Osteoblast (primary cell): ENCODE results near the gene GOLIM4. TPM values are rescaled to one million over a fixed set of nuclear protein-coding genes. Genes with fewer than 3 reads are reported as not detected.

ENCODE experiments used
- DNase-seq: peaks from one replicate; pipeline ENCODE4 v3.0.0; 2011; ENCODE audit warnings: low spot score, mixed read lengths; ENCODE audit not compliant: insufficient read length; ENCODE audit errors: missing footprints
- H2AFZ ChIP-seq: 2 replicates; pipeline ENCODE4 v1.6.0; 2011; ENCODE audit warnings: mild to moderate bottlenecking, low read length
- H3K27ac ChIP-seq: 2 replicates; pipeline ENCODE4 v1.5.1; 2011; ENCODE audit warnings: mild to moderate bottlenecking, low read depth, low read length, moderate library complexity
- H3K27me3 ChIP-seq: 2 replicates; pipeline ENCODE4 v1.6.0; 2012; ENCODE audit warnings: mild to moderate bottlenecking, control low read depth, inconsistent platforms, low read length, moderate library complexity; ENCODE audit not compliant: insufficient read depth
- H3K36me3 ChIP-seq: 2 replicates; pipeline ENCODE4 v1.5.1; 2011; ENCODE audit warnings: mild to moderate bottlenecking, low read length, control low read depth, moderate library complexity; ENCODE audit not compliant: insufficient read depth
- H3K4me1 ChIP-seq: 2 replicates; pipeline ENCODE4 v1.5.1; 2011; ENCODE audit warnings: mild to moderate bottlenecking, low read length, control low read depth, moderate library complexity; ENCODE audit not compliant: insufficient read depth
- H3K4me2 ChIP-seq: 2 replicates; pipeline ENCODE4 v1.6.0; 2011; ENCODE audit warnings: mild to moderate bottlenecking, low read length; ENCODE audit not compliant: insufficient read depth
- H3K4me3 ChIP-seq: fragments of 200-600 bp; sonication (generic); 3 replicates; pipeline ENCODE4 v1.5.1; 2012; ENCODE audit warnings: mild to moderate bottlenecking, low read length, inconsistent platforms; ENCODE audit not compliant: insufficient read depth
- H3K79me2 ChIP-seq: 2 replicates; pipeline ENCODE4 v1.6.0; 2012; ENCODE audit warnings: mild to moderate bottlenecking, low read length, control low read depth, inconsistent platforms; ENCODE audit not compliant: insufficient read depth
- H3K9me3 ChIP-seq: 2 replicates; pipeline ENCODE4 v1.5.1; 2011; ENCODE audit warnings: low read depth, low read length, control low read depth
- H4K20me1 ChIP-seq: 2 replicates; pipeline ENCODE4 v1.6.0; 2012; ENCODE audit warnings: mild to moderate bottlenecking, low read length, control low read depth; ENCODE audit not compliant: insufficient read depth
- total RNA-seq: library from RNA; depleted of rRNA; stranded (reverse); fragments of >200 nt; gene quantifications from 2 replicates; pipeline ENCODE4 v1.2.3, GENCODE V29; 2012
- TF ChIP-seq, protein P1 (sequence below): IDR thresholded peaks from 2 replicates; pipeline ENCODE4 v1.5.1; 2011; ENCODE audit warnings: mild to moderate bottlenecking, low read depth, low read length, moderate library complexity; ENCODE audit errors: extremely low read depth

GOLIM4 gene
- total RNA-seq, 1 donor: 44.5 TPM

DNA sequence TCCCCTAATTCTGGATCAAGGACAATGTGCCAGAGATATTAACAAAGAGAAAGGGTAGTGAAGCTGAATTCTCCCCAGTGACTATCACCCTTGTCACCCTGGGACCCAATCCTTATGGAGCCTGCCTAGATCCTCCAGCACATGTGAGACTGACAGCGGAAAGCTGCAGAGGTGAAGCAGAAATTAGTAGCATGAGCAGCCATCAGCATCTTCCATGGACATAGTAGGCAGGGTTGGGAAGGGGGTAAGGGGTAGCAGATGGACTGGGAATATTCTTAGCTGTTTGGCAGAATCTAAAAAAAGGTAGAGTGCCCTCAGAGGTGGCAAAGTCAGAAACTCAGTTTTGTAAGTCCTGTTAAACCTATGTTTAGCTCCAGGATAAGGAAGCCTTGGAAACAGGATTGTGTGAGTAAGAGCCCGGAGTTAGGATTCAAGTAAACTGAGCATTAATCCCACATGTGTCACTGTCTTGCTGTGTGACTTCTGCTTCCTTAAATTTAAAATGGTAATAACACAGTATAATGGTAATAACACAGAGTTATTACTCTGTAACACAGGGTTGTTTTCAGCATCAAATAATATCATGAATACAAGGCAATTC, 14.5 kb downstream of the GOLIM4 start:
- Histone ChIP-seq H3K27ac (peak overlapping the region; percentile 58), H3K27me3 (no peaks in the 10 kb centered on the region), H3K9me3 (no peaks in the 10 kb centered on the region), H3K79me2 (peaks cover 81% of the 10 kb centered on the region), H4K20me1 (peaks cover 19% of the 10 kb centered on the region), H2AFZ (no peak overlapping the region), H3K4me2 (no peak overlapping the region), H3K4me3 (no peak overlapping the region), H3K4me1 (peaks cover 4% of the 10 kb centered on the region), H3K36me3 (no peaks in the 10 kb centered on the region)
- peak; percentile 71 for DNase-seq
- TF ChIP-seq, protein P1, sequence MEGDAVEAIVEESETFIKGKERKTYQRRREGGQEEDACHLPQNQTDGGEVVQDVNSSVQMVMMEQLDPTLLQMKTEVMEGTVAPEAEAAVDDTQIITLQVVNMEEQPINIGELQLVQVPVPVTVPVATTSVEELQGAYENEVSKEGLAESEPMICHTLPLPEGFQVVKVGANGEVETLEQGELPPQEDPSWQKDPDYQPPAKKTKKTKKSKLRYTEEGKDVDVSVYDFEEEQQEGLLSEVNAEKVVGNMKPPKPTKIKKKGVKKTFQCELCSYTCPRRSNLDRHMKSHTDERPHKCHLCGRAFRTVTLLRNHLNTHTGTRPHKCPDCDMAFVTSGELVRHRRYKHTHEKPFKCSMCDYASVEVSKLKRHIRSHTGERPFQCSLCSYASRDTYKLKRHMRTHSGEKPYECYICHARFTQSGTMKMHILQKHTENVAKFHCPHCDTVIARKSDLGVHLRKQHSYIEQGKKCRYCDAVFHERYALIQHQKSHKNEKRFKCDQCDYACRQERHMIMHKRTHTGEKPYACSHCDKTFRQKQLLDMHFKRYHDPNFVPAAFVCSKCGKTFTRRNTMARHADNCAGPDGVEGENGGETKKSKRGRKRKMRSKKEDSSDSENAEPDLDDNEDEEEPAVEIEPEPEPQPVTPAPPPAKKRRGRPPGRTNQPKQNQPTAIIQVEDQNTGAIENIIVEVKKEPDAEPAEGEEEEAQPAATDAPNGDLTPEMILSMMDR: no peak

DNA sequence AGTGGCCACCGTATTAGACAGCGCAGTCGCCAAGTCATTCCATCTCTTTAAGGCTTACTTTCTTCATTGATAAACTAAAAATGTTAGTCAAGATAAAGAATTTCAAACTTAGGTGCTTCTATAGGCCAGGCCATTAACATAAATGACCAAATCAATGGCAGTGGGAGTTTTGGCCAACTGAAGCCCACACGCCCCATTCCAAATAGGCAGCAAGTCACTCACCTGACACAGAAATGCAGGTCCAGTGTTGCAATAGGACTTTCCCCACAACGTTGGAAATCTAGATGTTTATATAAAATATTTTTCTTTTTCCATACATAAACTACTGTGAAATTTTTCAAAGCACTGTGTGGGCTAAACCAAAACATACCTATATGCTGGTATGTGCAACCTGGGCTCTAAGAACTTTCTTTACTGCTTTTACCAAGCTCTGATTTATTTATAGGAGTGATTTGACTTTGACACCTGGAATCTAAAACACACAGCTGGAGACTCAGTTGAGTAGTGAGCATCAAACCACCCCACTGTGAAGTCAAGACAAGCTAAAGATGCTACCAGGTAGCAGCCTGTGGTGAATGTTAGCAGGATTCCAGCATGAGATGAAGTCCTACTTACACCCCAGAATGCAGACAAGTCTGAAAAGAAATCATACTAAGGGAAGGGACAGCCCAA, 15.1 kb downstream of the GOLIM4 start:
- Histone ChIP-seq H3K27ac (peak overlapping the region; percentile 58), H3K79me2 (peaks cover 83% of the 10 kb centered on the region), H3K9me3 (no peaks in the 10 kb centered on the region), H3K36me3 (no peaks in the 10 kb centered on the region), H3K4me3 (no peak overlapping the region), H3K4me2 (no peak overlapping the region), H3K4me1 (peaks cover 4% of the 10 kb centered on the region), H3K27me3 (no peaks in the 10 kb centered on the region), H2AFZ (no peak overlapping the region), H4K20me1 (peaks cover 17% of the 10 kb centered on the region)
- no peak for DNase-seq
- TF ChIP-seq, protein P1: no peak

- H3K4me2 ChIP-seq: no peak overlapping the region
- TF ChIP-seq, protein P1: no peak
- H4K20me1 ChIP-seq: peaks cover 15% of the 10 kb centered on the region
- no peaks in the 10 kb centered on the region for H3K36me3 ChIP-seq
- no peaks in the 10 kb centered on the region for H3K9me3 ChIP-seq
- no peak overlapping the region for H2AFZ ChIP-seq
- peaks cover 80% of the 10 kb centered on the region for H3K79me2 ChIP-seq
- H3K4me1 ChIP-seq: peaks cover 4% of the 10 kb centered on the region
- no peak overlapping the region for H3K27ac ChIP-seq
- no peaks in the 10 kb centered on the region for H3K27me3 ChIP-seq
- H3K4me3 ChIP-seq: no peak overlapping the region
- DNase-seq: no peak
These were observed 15.7 kb downstream of the GOLIM4 start for GRCh38 chr3:168080022-168080421.

DNA sequence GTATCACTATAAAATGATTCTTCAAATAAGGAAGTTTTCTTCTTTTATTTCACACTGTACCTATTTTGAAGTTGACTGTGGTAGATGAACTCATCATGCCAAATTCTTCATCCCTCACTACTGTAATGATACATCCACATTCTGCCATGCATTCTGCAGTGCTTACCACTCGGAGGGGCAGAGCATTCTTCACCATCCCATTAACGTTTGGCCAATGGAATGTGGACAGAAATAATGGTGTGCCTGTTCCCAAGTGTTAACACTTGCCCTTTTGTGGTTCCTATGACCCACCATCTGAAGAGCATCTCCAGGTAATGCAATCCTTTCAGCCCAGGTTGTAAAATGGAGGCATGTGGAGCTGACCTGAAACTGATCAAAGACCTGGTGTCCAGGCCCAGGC, 18.6 kb downstream of the GOLIM4 start:
- DNase-seq: no peak
- Histone ChIP-seq H3K4me2 (no peak overlapping the region), H3K79me2 (peaks cover 72% of the 10 kb centered on the region), H3K9me3 (no peaks in the 10 kb centered on the region), H3K36me3 (no peaks in the 10 kb centered on the region), H3K27me3 (no peaks in the 10 kb centered on the region), H3K4me3 (no peak overlapping the region), H3K4me1 (peaks cover 12% of the 10 kb centered on the region), H4K20me1 (peaks cover 10% of the 10 kb centered on the region), H2AFZ (no peak overlapping the region), H3K27ac (peak overlapping the region; percentile 20)
- TF ChIP-seq, protein P1: no peak
